Sigmoid colon (tissue), 7 donors: ENCODE results near the gene RPS16. TPM values are rescaled to one million over a fixed set of nuclear protein-coding genes. Genes with fewer than 3 reads are reported as not detected.
A peak's percentile ranks its signal among the peaks of the same experiment; 100 is the strongest.

Source experiments
- DNase-seq: peaks from one replicate; pipeline ENCODE4 v3.0.0-alpha.2; 2019
- H3K27ac ChIP-seq, 4 donors: fragments of 200-600 bp; sonication (generic); one replicate each; pipeline ENCODE4 v1.5.1; 2016 to 2019; ENCODE audit warnings: mild to moderate bottlenecking in 1 of 4
- H3K27me3 ChIP-seq, 3 donors: fragments of 200-600 bp; sonication (generic); one replicate each; pipeline ENCODE4 v1.5.1; 2019; ENCODE audit warnings: mild to moderate bottlenecking in 1 of 3
- H3K36me3 ChIP-seq, 4 donors: fragments of 200-600 bp; sonication (generic); one replicate each; pipeline ENCODE4 v1.5.1; 2016 to 2019
- H3K4me1 ChIP-seq, 4 donors: fragments of 200-600 bp; sonication (generic); one replicate each; pipeline ENCODE4 v1.5.1; 2017 to 2019
- H3K4me3 ChIP-seq, 4 donors: fragments of 200-600 bp; sonication (generic); one replicate each; pipeline ENCODE4 v1.5.1; 2017 to 2019; ENCODE audit warnings: mild to moderate bottlenecking in 2 of 4, moderate library complexity in 1 of 4
- H3K9me3 ChIP-seq, 4 donors: fragments of 200-600 bp in 3 of 4; sonication (generic) in 3 of 4; one replicate each; pipeline versions ENCODE4 v1.5.1 to v1.6.1; 2013 to 2019
- CTCF ChIP-seq, 4 experiments: fragments of 450-650 bp in 3 of 4; fragments of 200-600 bp in 1 of 4; IDR thresholded peaks; one replicate each; pipeline ENCODE4 v1.5.1; 2016 to 2019; ENCODE audit warnings: antibody characterized with exemption in 4 of 4, mild to moderate bottlenecking in 3 of 4, moderate library complexity in 2 of 4
- EP300 ChIP-seq, 4 donors: sonication (generic); formaldehyde crosslinking; IDR thresholded peaks; one replicate each; pipeline ENCODE4 v1.6.1; 2017; ENCODE audit warnings: antibody characterized with exemption in 4 of 4
- POLR2A ChIP-seq, 2 donors: fragments of 450-650 bp; IDR thresholded peaks; one replicate each; pipeline ENCODE4 v1.6.1; 2016; ENCODE audit warnings: antibody characterized with exemption in 2 of 2, mild to moderate bottlenecking in 2 of 2, moderate library complexity in 2 of 2
- POLR2AphosphoS5 ChIP-seq, 4 donors: sonication (generic); formaldehyde crosslinking; IDR thresholded peaks; one replicate each; pipeline ENCODE4 v1.6.1; 2017; ENCODE audit warnings: antibody characterized with exemption in 4 of 4
- WGBS, 2 donors: extraction: QIAGEN DNeasy Blood & Tissue Kit; methylation state at CpG; one replicate each; pipeline ENCODE4 v1.1.7; 2013; 5-methylcytosine and 5-hydroxymethylcytosine counted together
- intact Hi-C: fragments of 100-400 bp; cut with DNase I; formaldehyde crosslinking; loops from one replicate; pipeline ENCODE4 v1.15.1; 2023
- polyA plus RNA-seq, 3 donors: library from polyadenylated mRNA; stranded (reverse); fragments of 200-250 nt; gene quantifications; one replicate each; pipeline ENCODE4 v1.2.3, GENCODE V29; 2013
- total RNA-seq, 4 donors: library from RNA; depleted of rRNA; stranded (reverse); fragments of >200 nt; gene quantifications; one replicate each; pipeline ENCODE4 v1.1.0, GENCODE V29; 2016
- donor health status: healthy with polysubstance abuse.
- donor health status: Bipolar disorder and iron deficiency.
- donor health status: healthy.

Gene RPS16
- total and polyA plus RNA-seq, 7 donors, result 1,648 to 4,564 (median 2,918) TPM

GRCh38 chr19:39412867-39413271, 22.9 kb downstream of the RPS16 start:
- no peaks in the 10 kb centered on the region for H3K9me3 ChIP-seq
- DNase-seq, result no peak
- H3K4me1 ChIP-seq, result peaks cover 0 to 63% (median 50%) of the 10 kb centered on the region in 4 donors
- no peak for TF ChIP-seq CTCF (IDR thresholded peaks at IDR 0.05)
- no peak for TF ChIP-seq POLR2AphosphoS5 (IDR thresholded peaks at IDR 0.05)
- TF ChIP-seq POLR2A (IDR thresholded peaks at IDR 0.05), result no peak
- no peaks in the 10 kb centered on the region for H3K27me3 ChIP-seq
- intact Hi-C loops, result loop anchor here (1.0 to 2.0 kb wide), 2 partner anchors 10 to 70 kb away; partner anchors contain the start of gene SAMD4B
- H3K27ac ChIP-seq, result peak overlapping the region; percentile 100
- peaks cover 9 to 29% (median 18%) of the 10 kb centered on the region in 4 donors for H3K36me3 ChIP-seq
- 0 to 1% methylated on average over 24 of the region's 24 CpGs for WGBS, 2 donors
- H3K4me3 ChIP-seq, result peak overlapping the region; percentile 83 to 99 (median 91)

- peak; percentile 100 for DNase-seq
- WGBS, 2 donors, result 0% methylated on average over 60 of the region's 60 CpGs
- Histone ChIP-seq H3K27ac (peak within 1 kb of the TSS; percentile 100), H3K9me3 (no peaks in the 10 kb centered on the region), H3K27me3 (no peaks in the 10 kb centered on the region), H3K36me3 (peaks cover 15 to 29% (median 20%) of the 10 kb centered on the region in 4 donors), H3K4me1 (peaks cover 0 to 59% (median 47%) of the 10 kb centered on the region in 4 donors), H3K4me3 (peak within 1 kb of the TSS; percentile 83 to 99 (median 91))
- peak in 2 of 4 donors; percentile 69 to 70 for TF ChIP-seq EP300 (IDR thresholded peaks at IDR 0.05)
- peak; percentile 60 to 89 for TF ChIP-seq POLR2A (IDR thresholded peaks at IDR 0.05)
- peak; percentile 85 to 95 (median 90) for TF ChIP-seq CTCF (IDR thresholded peaks at IDR 0.05)
- peak; percentile 39 to 94 (median 92) for TF ChIP-seq POLR2AphosphoS5 (IDR thresholded peaks at IDR 0.05)
- intact Hi-C loops, result loop anchor here (1.0 to 2.0 kb wide), 2 partner anchors 9 to 69 kb away; partner anchors contain the start of gene SAMD4B
Measured at GRCh38 chr19:39412100-39412866, 23.5 kb downstream of the RPS16 start, which contains the start of gene PLEKHG2. Gene PLEKHG2, plus strand, starts transcription at chr19:39412669. Its CDS starts 1,418 bp downstream, at chr19:39414087.

- Histone ChIP-seq H3K27me3 (no peaks in the 10 kb centered on the region), H3K9me3 (no peaks in the 10 kb centered on the region), H3K36me3 (peaks cover 14 to 28% (median 19%) of the 10 kb centered on the region in 4 donors), H3K4me1 (peaks cover 0 to 53% (median 45%) of the 10 kb centered on the region in 4 donors), H3K4me3 (peak overlapping the region; percentile 0 to 99 (median 90)), H3K27ac (peak overlapping the region; percentile 100)
- intact Hi-C loops, result loop anchor here (1.0 to 2.0 kb wide), 3 partner anchors 8 to 69 kb away; partner anchors contain the start of gene SAMD4B
- peak in 3 of 4 experiments; percentile 81 to 99 (median 94) for TF ChIP-seq CTCF (IDR thresholded peaks at IDR 0.05)
- TF ChIP-seq POLR2A (IDR thresholded peaks at IDR 0.05), result no peak
- peak in 1 of 4 donors; percentile 49 for TF ChIP-seq POLR2AphosphoS5 (IDR thresholded peaks at IDR 0.05)
- TF ChIP-seq EP300 (IDR thresholded peaks at IDR 0.05), result no peak
- 0 to 1% methylated on average over 7 of the region's 7 CpGs for WGBS, 2 donors
- DNase-seq, result peak; percentile 97
Measured at GRCh38 chr19:39411832-39412099, 24.0 kb downstream of the RPS16 start.

GRCh38 chr19:39411081-39411831, 24.5 kb downstream of the RPS16 start:
- H3K27ac ChIP-seq, result peak overlapping the region; percentile 100
- DNase-seq, result peak; percentile 89

More at GRCh38 chr19:39411081-39411831, 24.5 kb downstream of the RPS16 start:
- Histone ChIP-seq H3K9me3 (no peaks in the 10 kb centered on the region), H3K4me3 (peak overlapping the region; percentile 76 to 99 (median 90)), H3K4me1 (peaks cover 0 to 49% (median 41%) of the 10 kb centered on the region in 4 donors), H3K27me3 (no peaks in the 10 kb centered on the region), H3K36me3 (peaks cover 12 to 23% (median 17%) of the 10 kb centered on the region in 4 donors)
- 3 to 18% methylated on average over 9 of the region's 9 CpGs for WGBS, 2 donors
- intact Hi-C loops, result loop anchor here (2.0 kb wide), 1 partner anchor 14 kb away; no protein-coding TSS in a partner anchor
- peak; percentile 64 to 88 (median 76) for TF ChIP-seq POLR2AphosphoS5 (IDR thresholded peaks at IDR 0.05)
- peak; percentile 24 to 35 for TF ChIP-seq POLR2A (IDR thresholded peaks at IDR 0.05)
- no peak for TF ChIP-seq CTCF (IDR thresholded peaks at IDR 0.05)
- TF ChIP-seq EP300 (IDR thresholded peaks at IDR 0.05), result no peak
